Erythroblast (primary cell): Measurements from ENCODE around the gene DPAGT1.
"Not testable (repeated sequence)": the region's sequence is repeated elsewhere in the genome, so short reads cannot be mapped to it uniquely, and the experiment has no call there.

Experiments used
- DNase-seq, 2 experiments: peaks; one replicate each; lab custom pipeline; 2025; lab: John Stamatoyannopoulos, UW
- GATA1 ChIP-seq: IDR thresholded peaks from 2 replicates; pipeline ENCODE4 v1.6.1; 2011; ENCODE audit warnings: low read depth, mild to moderate bottlenecking, control low read depth, low read length, moderate library complexity
- POLR2A ChIP-seq: IDR thresholded peaks from 2 replicates; pipeline ENCODE4 v1.6.1; 2011; ENCODE audit warnings: mild to moderate bottlenecking, low read length

DPAGT1 gene

DNA sequence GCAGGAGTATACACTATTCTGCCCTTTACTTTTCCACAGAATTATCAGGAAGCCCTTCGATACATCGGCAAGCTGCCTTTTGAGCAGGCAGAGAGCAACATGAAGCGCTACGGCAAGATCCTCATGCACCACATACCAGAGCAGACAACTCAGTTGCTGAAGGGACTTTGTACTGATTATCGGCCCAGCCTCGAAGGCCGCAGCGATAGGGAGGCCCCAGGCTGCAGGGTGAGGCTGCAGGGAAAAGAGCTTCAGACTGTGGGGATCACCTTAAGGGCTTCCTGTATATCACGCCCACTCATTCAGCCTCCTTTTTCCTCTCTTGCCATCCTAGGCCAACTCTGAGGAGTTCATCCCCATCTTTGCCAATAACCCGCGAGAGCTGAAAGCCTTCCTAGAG lies 23.8 kb downstream of the DPAGT1 start:
- no peak for DNase-seq
- TF ChIP-seq GATA1 (no peak), POLR2A (no peak)

- TF ChIP-seq POLR2A (peak; percentile 78), GATA1 (no peak)
- peak; percentile 98 for DNase-seq
Measured at GRCh38 chr11:119067371-119068222, 34.1 kb downstream of the DPAGT1 start, which contains the start of gene VPS11. TSS of gene VPS11 (plus strand) at chr11:119067818. CDS start at chr11:119067824, 6 bp downstream.

GRCh38 chr11:119065369-119065768 lies 36.3 kb downstream of the DPAGT1 start:
- TF ChIP-seq GATA1, result no peak
- TF ChIP-seq POLR2A, result no peak
- DNase-seq, result peak; percentile 82 to 83

GRCh38 chr11:119062779-119063178 lies 38.9 kb downstream of the DPAGT1 start:
- TF ChIP-seq GATA1, result no peak
- no peak for TF ChIP-seq POLR2A
- DNase-seq, result peak; percentile 86 to 91

DNA sequence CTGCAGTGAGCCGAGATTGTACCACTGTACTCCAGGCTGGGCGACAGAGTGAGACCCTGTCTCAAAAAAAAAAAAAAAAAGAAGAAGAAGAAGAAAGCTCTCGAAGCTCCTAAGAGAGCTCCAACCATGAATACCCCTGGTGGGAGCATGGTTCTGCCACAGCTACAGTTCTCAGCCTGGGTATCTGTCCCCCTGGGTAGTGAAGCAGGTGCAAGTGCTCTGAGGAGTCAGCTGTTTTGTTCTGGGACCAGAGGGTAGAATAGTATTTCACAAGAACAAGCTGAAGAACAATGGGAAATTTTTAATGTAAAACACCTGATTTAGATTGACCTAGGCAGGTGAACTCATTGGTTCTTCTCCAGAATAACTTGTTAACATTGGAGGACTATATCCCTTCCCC lies 40.4 kb downstream of the DPAGT1 start:
- no peak for TF ChIP-seq POLR2A
- no peak for TF ChIP-seq GATA1
- DNase-seq, result no peak

DNA sequence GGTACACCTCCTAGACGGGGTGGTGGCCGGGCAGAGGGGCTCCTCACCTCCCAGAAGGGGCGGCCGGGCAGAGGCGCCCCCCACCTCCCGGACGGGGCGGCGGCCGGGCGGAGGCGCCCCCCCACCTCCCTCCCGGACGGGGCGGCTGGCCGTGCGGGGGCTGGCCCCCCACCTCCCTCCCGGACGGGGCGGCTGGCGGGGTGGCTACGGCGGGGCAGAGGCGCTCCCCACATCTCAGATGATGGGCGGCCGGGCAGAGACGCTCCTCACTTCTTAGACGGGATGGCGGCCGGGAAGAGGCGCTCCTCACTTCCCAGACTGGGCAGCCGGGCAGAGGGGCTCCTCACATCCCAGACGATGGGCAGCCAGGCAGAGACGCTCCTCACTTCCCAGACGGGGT lies 42.5 kb downstream of the DPAGT1 start:
- DNase-seq, result not testable (repeated sequence)

DNA sequence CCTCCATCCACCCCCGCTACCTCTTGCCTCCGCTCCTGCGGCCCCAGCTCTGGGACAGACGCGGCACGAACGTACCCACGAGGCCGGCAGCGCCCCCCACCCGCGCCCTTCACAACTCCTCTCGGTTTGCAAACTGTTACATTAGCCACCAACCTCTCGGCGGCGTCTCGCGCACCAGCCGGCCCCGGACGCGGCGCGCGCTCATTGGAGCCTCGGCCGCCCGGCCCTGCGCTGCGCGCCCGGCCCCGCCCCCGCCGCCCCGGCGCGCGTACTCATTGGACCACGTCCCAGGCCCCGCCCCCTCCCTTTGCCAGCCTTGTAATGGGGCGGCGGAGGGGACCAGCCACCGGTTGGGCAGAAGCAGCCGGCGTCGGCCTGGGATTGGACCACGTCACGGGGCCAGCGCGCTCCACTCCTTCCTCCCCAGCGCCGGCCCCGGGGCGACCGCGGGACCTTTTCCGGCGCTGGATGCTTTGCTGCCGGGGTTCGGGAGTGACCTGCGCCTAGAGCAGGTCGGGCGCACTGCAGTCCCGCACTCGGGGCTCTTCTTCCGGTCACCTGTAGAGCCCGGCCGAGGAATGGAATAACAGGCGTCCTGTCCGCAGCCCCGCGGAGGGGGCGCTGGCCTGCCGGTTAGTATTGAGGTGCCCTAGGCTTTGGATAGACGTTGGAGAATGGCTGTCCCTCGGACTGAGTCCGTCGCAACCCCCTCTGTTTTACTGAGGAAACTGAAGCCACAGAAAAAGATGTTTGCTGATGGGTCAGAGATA lies 44.5 kb downstream of the DPAGT1 start, which contains the start of gene HYOU1:
HYOU1 (minus strand) TSS at position 206 of the 770 bp plus-strand sequence. CDS start 1,045 bp downstream, outside the sequence.
- TF ChIP-seq POLR2A (peak; percentile 79), GATA1 (no peak)
- peak; percentile 98 to 99 for DNase-seq

- DNase-seq, result peak in 1 of 2 experiments; percentile 71
- TF ChIP-seq POLR2A, result no peak
- TF ChIP-seq GATA1, result no peak
Measured at GRCh38 chr11:119056421-119056999, 45.1 kb downstream of the DPAGT1 start.

DNA sequence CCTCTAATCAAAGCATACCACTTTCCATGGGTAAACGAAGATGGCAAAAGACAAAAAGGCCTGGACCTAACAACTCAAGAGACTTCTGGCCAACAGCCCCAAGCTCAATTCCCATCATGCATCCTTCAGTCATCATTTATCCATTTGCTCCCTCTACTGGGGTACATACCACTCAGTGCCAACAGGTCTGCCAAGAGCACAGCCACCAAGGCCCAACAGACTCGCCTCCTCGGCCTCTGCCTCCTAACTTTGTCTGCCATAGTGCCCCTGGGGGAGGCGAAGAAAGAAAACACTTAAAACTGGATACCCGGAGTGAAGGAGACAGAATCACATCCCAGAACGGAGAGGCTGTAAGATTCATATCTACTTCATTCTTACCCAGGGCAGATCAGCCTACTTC lies 45.8 kb downstream of the DPAGT1 start:
- no peak for TF ChIP-seq POLR2A
- no peak for TF ChIP-seq GATA1
- peak; percentile 49 to 66 for DNase-seq

- TF ChIP-seq POLR2A (no peak), GATA1 (no peak)
- no peak for DNase-seq
Measured at GRCh38 chr11:119054418-119054817, 47.2 kb downstream of the DPAGT1 start.

- TF ChIP-seq POLR2A (no peak), GATA1 (no peak)
- no peak for DNase-seq
Measured at GRCh38 chr11:119052163-119052814, 49.4 kb downstream of the DPAGT1 start.

DNA sequence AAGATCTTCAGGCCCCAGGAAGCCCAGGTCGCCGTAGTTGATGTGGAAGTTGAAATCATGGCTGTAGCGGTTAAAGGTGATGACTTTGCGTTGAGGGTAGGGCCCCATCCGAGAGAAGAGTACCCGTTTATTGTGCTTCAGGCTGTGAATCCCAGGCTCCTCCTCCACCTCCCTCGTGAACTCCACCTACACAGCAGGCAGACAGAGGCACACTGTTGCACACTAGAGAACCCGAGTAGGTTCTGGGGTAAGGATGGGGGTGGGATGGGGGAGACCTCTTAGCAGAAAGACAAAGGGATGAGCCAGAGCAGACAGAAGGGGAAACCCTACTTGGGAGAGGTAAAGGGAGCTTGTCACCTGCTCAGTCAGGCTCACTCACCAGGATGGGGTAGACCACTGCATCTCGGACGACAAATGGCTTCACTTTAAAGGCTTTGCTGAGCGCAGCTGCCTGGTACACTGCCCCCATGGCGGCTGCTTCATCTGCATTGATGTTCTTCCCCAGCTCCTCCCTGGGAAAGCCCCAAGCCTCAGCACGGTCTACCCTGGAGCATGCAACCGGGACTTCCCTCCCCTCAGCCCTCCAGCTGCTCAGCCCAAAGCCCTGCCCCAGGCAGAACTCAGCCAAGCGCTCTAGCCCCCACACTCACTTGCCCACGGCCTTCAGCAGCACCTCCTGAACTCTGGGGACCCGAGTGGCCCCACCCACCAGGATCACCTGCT lies 50.1 kb downstream of the DPAGT1 start:
- TF ChIP-seq GATA1 (no peak), POLR2A (no peak)
- no peak for DNase-seq

GRCh38 chr11:119049081-119049480 lies 52.6 kb downstream of the DPAGT1 start:
- DNase-seq, result no peak
- no peak for TF ChIP-seq GATA1
- TF ChIP-seq POLR2A, result no peak
